Smooth muscle cell of the brain vasculature (primary cell): Measurements from ENCODE around the gene ITGB4.

ENCODE experiments used
- DNase-seq: peaks from one replicate; pipeline ENCODE4 v3.0.0-alpha.2; 2012; ENCODE audit warnings: low read depth, low spot score

ITGB4 gene

GRCh38 chr17:75785016-75785890, 64.0 kb downstream of the ITGB4 start:
- no peak for DNase-seq

GRCh38 chr17:75791254-75791653, 70.0 kb downstream of the ITGB4 start:
- no peak for DNase-seq

- DNase-seq: no peak
Measured at GRCh38 chr17:75793460-75793859, 72.2 kb downstream of the ITGB4 start.

GRCh38 chr17:75795820-75796607, 74.8 kb downstream of the ITGB4 start:
- DNase-seq: no peak

GRCh38 chr17:75799402-75799801, 78.1 kb downstream of the ITGB4 start:
- DNase-seq: no peak

GRCh38 chr17:75803883-75804282, 82.6 kb downstream of the ITGB4 start:
- DNase-seq: no peak

- no peak for DNase-seq
Measured at GRCh38 chr17:75806822-75807500, 85.7 kb downstream of the ITGB4 start.
